SJCRH30 (cell line): ENCODE results near the gene ZNF560. TPM values are rescaled to one million over a fixed set of nuclear protein-coding genes. Genes with fewer than 3 reads are reported as not detected.
A peak's percentile ranks its signal among the peaks of the same experiment; 100 is the strongest.

Source experiments
- DNase-seq, 2 experiments: peaks; one replicate each; pipeline ENCODE4 v3.0.0-alpha.2; 2015 to 2020
- H3K27ac ChIP-seq: fragments of 250-450 bp; sonication (Bioruptor Pico); 2 replicates; pipeline ENCODE4 v1.5.1; 2020; ENCODE audit warnings: mild to moderate bottlenecking, moderate library complexity
- H3K27me3 ChIP-seq: fragments of 250-450 bp; sonication (Bioruptor Pico); 2 replicates; pipeline ENCODE4 v1.5.1; 2020; ENCODE audit warnings: mild to moderate bottlenecking, moderate library complexity
- H3K36me3 ChIP-seq: fragments of 250-450 bp; sonication (Bioruptor Pico); 2 replicates; pipeline ENCODE4 v1.5.1; 2020; ENCODE audit warnings: mild to moderate bottlenecking, moderate library complexity
- H3K4me1 ChIP-seq: fragments of 250-450 bp; sonication (Bioruptor Pico); 2 replicates; pipeline ENCODE4 v1.5.1; 2020; ENCODE audit warnings: mild to moderate bottlenecking, moderate library complexity
- H3K4me3 ChIP-seq: fragments of 250-450 bp; sonication (Bioruptor Pico); 2 replicates; pipeline ENCODE4 v1.5.1; 2020; ENCODE audit warnings: mild to moderate bottlenecking, moderate library complexity
- H3K9me3 ChIP-seq: fragments of 250-450 bp; sonication (Bioruptor Pico); replicated peaks from 2 replicates; pipeline ENCODE4 v1.5.1; 2020; ENCODE audit warnings: mild to moderate bottlenecking, moderate library complexity
- total RNA-seq: library from RNA; depleted of rRNA; stranded (reverse); fragments of >200 nt; shearing (Covaris generic); gene quantifications from 2 replicates; pipeline ENCODE4 v1.2.3, GENCODE V29; 2014

The ZNF560 gene
- total RNA-seq, 1 experiment from 2014 or later, result not detected

- Histone ChIP-seq H3K36me3 (no peaks in the 10 kb centered on the region), H3K9me3 (peaks cover 6% of the 10 kb centered on the region; the same call in 1 of the 2 replicates), H3K4me3 (no peak overlapping the region), H3K27me3 (no peaks in the 10 kb centered on the region), H3K27ac (no peak overlapping the region), H3K4me1 (no peaks in the 10 kb centered on the region)
- DNase-seq, result no peak
Observed at GRCh38 chr19:9485140-9485539, 13.3 kb downstream of the ZNF560 start.

GRCh38 chr19:9474975-9475374 is 23.4 kb downstream of the ZNF560 start:
- H3K27me3 ChIP-seq, result no peaks in the 10 kb centered on the region
- no peak overlapping the region for H3K4me3 ChIP-seq
- no peaks in the 10 kb centered on the region for H3K36me3 ChIP-seq
- H3K4me1 ChIP-seq, result no peaks in the 10 kb centered on the region
- no peaks in the 10 kb centered on the region for H3K9me3 ChIP-seq
- H3K27ac ChIP-seq, result no peak overlapping the region
- no peak for DNase-seq

- H3K4me1 ChIP-seq, result no peaks in the 10 kb centered on the region
- no peak overlapping the region for H3K27ac ChIP-seq
- peaks cover 6% of the 10 kb centered on the region; the same call in 1 of the 2 replicates for H3K9me3 ChIP-seq
- H3K36me3 ChIP-seq, result no peaks in the 10 kb centered on the region
- DNase-seq, result no peak
- H3K27me3 ChIP-seq, result no peaks in the 10 kb centered on the region
- H3K4me3 ChIP-seq, result no peak overlapping the region
Observed at GRCh38 chr19:9467161-9467560, 31.3 kb downstream of the ZNF560 start.

- H3K9me3 ChIP-seq, result peaks cover 5% of the 10 kb centered on the region; the same call in 1 of the 2 replicates
- H3K27me3 ChIP-seq, result no peaks in the 10 kb centered on the region
- no peaks in the 10 kb centered on the region for H3K36me3 ChIP-seq
- no peaks in the 10 kb centered on the region for H3K4me1 ChIP-seq
- no peak for DNase-seq
- no peak overlapping the region for H3K4me3 ChIP-seq
- H3K27ac ChIP-seq, result no peak overlapping the region
Observed at GRCh38 chr19:9461938-9462337, 36.5 kb downstream of the ZNF560 start.

DNA sequence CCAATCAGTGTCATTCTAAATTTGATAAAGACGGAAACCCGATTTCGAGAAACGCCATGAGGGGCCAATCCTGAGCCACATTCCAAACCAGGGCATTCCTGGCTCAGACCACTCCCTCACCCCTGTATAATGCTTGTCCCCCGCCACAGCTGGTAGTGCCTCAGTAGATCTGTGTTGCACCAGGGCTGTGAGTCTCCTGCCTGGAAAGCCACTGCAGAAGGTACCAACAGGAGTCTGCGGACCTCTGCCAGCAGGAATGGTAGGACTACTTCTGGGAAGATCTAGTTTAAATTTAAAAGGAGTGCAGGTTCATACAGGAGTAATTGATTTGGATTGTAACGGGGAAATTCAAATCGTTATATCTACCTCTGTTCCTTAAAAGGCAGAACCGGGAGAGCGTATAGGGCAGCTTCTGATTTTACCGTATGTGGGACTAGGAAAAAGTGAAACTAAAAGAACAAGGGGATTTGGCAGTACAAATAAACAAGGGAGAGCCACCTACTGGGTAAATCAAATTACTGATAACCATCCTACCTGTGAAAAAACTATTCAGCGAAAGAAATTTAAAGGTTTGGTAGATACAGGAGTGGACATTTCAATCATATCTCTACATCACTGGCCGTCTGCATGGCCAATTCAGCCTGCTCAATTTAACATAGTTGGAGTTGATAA is 42.3 kb downstream of the ZNF560 start:
- no peaks in the 10 kb centered on the region for H3K4me1 ChIP-seq
- H3K27me3 ChIP-seq, result no peaks in the 10 kb centered on the region
- H3K27ac ChIP-seq, result no peak overlapping the region
- no peak overlapping the region for H3K4me3 ChIP-seq
- DNase-seq, result no peak
- H3K36me3 ChIP-seq, result no peaks in the 10 kb centered on the region
- H3K9me3 ChIP-seq, result 0 out of 2 replicates have a peak, but pooled peaks cover 3% of the 10 kb centered on the region

GRCh38 chr19:9453953-9454352 is 44.5 kb downstream of the ZNF560 start:
- H3K27me3 ChIP-seq, result no peaks in the 10 kb centered on the region
- no peaks in the 10 kb centered on the region for H3K4me1 ChIP-seq
- 0 out of 2 replicates have a peak, but pooled peaks cover 3% of the 10 kb centered on the region for H3K9me3 ChIP-seq
- H3K4me3 ChIP-seq, result no peak overlapping the region
- DNase-seq, result no peak
- H3K36me3 ChIP-seq, result no peaks in the 10 kb centered on the region
- H3K27ac ChIP-seq, result no peak overlapping the region

DNA sequence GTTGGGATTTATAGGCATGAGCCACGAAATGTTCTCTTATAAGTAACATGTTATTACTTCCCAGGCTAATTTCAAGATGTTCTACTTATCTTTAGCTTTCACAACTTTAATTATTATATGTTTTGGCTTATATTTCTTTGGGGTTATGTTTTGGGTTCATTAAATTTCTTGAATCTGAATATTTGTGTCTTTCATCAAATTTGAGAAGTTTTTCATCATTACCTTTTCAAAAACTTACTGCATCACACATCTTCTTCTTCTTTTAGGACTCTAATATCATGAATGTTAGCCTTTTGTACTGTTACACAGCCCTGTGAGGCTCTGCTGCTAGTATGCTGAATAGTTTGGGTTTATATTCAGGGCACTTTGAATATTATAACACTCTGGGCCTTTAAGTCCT is 53.4 kb downstream of the ZNF560 start:
- Histone ChIP-seq H3K36me3 (no peaks in the 10 kb centered on the region; the same call in 1 of the 2 replicates), H3K27me3 (no peaks in the 10 kb centered on the region), H3K27ac (no peak overlapping the region), H3K9me3 (no peaks in the 10 kb centered on the region), H3K4me1 (no peaks in the 10 kb centered on the region), H3K4me3 (no peak overlapping the region)
- no peak for DNase-seq

DNA sequence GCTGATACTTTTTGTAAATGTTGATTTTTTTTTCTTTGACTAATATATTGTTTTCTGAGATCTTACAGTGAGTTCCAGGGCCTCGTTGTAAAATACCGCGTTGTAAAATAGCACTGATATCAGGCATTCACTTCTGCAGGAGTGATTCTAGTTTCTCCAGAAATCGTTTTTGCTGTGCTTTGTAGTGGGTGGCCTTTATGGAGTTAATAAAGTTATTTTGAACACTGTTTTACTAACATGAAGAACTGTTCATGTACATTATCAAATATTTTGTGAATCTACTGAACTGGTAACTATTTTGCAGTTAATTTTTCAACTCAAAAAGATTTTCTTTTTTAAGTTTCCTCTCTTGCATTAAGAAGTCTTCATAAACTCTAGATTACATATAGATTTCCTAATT is 62.1 kb downstream of the ZNF560 start:
- peak overlapping the region; percentile 79 for H3K27ac ChIP-seq
- DNase-seq, result no peak
- no peaks in the 10 kb centered on the region for H3K9me3 ChIP-seq
- peaks cover 23% of the 10 kb centered on the region for H3K36me3 ChIP-seq
- peak overlapping the region; percentile 92 for H3K4me3 ChIP-seq
- H3K4me1 ChIP-seq, result no peaks in the 10 kb centered on the region
- H3K27me3 ChIP-seq, result no peaks in the 10 kb centered on the region

GRCh38 chr19:9435279-9436268 is 62.8 kb downstream of the ZNF560 start, which contains the start of gene ZNF266:
Gene ZNF266, minus strand, starts transcription at chr19:9435573. Its CDS starts 15,484 bp downstream, at chr19:9420089.
- Histone ChIP-seq H3K27me3 (no peaks in the 10 kb centered on the region), H3K9me3 (no peaks in the 10 kb centered on the region), H3K36me3 (peaks cover 25% of the 10 kb centered on the region), H3K4me3 (peak within 1 kb of the TSS; percentile 92), H3K27ac (peak within 1 kb of the TSS; percentile 79), H3K4me1 (no peaks in the 10 kb centered on the region)
- DNase-seq, result peak; percentile 89 to 92

- DNase-seq, result peak; percentile 46 to 65
- H3K4me1 ChIP-seq, result no peaks in the 10 kb centered on the region
- no peaks in the 10 kb centered on the region for H3K9me3 ChIP-seq
- no peak overlapping the region for H3K4me3 ChIP-seq
- H3K36me3 ChIP-seq, result peaks cover 28% of the 10 kb centered on the region
- H3K27ac ChIP-seq, result no peak overlapping the region
- H3K27me3 ChIP-seq, result no peaks in the 10 kb centered on the region
Observed at GRCh38 chr19:9431475-9431874, 66.9 kb downstream of the ZNF560 start.

DNA sequence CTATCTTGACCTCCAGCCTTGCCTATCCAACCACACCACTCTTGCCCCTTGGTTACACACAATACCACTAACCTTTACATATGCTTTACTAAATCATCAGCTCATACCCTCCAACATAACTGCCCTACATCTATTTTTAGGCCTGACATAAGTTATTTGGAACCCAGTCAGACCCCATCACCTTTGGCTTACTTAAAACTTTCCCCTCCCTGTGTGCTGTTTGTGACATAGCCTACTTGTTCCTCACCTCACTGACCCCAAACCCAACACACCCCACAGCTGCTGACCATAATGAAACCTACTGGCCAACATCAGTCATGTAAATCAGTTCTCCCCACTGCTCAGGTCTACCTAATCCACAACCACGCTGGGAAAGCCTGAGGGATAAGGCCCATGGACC is 68.0 kb downstream of the ZNF560 start:
- H3K27me3 ChIP-seq, result no peaks in the 10 kb centered on the region
- H3K36me3 ChIP-seq, result peaks cover 34% of the 10 kb centered on the region
- no peaks in the 10 kb centered on the region for H3K9me3 ChIP-seq
- no peak overlapping the region for H3K4me3 ChIP-seq
- H3K4me1 ChIP-seq, result no peaks in the 10 kb centered on the region
- no peak overlapping the region for H3K27ac ChIP-seq
- DNase-seq, result no peak

GRCh38 chr19:9427941-9428340 is 70.5 kb downstream of the ZNF560 start:
- no peaks in the 10 kb centered on the region for H3K4me1 ChIP-seq
- no peak overlapping the region for H3K27ac ChIP-seq
- H3K9me3 ChIP-seq, result no peaks in the 10 kb centered on the region
- no peak overlapping the region for H3K4me3 ChIP-seq
- no peak for DNase-seq
- H3K27me3 ChIP-seq, result no peaks in the 10 kb centered on the region
- peaks cover 43% of the 10 kb centered on the region for H3K36me3 ChIP-seq
